GM15510 (cell line): ENCODE data around the gene GAS7.

Experiments used
- POLR2A ChIP-seq: IDR thresholded peaks from 3 replicates; pipeline ENCODE4 v1.6.1; 2011; ENCODE audit warnings: borderline replicate concordance; ENCODE audit not compliant: insufficient read length; ENCODE audit errors: extremely low read depth

The GAS7 gene

DNA sequence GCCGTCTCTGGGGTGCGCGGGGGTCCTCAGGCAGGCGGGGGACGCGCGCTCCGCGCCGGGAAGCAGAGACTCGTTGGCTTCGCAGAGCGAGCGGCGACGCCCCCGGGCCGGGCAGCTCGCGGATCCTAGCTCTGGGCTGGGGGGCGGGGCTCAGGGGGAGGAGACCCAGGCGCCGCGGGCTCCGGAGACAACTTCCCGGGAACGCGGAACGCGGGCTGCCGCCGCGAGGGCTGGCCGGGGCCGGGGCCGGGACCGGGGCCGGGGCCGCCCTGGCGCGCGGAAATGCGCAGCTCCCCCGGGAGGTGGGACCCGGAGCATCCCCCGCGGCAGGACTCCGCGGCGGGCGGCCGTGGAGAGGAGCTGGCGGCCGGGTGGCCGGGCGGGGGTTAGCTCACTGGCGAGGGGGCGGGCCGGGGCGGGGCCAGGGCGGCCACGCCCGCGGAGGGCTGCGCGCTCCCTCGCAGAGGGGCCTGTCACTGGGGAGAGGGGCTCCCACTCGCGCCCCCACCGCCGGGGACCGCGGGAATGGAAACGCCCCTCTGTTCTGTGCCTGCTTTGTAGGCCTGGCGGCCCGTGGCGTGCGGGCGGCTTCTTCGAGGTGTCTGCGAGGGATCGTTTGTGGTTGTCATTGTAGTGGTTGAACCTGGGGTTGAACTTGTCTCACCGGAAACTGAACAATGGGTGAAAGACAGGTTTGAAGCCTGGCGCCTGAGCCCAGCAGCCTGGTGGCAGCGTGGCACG is at the start of gene GAS7:
Gene GAS7, minus strand, starts transcription at position 98 of the 741 bp plus-strand sequence.
- TF ChIP-seq POLR2A, result no peak

DNA sequence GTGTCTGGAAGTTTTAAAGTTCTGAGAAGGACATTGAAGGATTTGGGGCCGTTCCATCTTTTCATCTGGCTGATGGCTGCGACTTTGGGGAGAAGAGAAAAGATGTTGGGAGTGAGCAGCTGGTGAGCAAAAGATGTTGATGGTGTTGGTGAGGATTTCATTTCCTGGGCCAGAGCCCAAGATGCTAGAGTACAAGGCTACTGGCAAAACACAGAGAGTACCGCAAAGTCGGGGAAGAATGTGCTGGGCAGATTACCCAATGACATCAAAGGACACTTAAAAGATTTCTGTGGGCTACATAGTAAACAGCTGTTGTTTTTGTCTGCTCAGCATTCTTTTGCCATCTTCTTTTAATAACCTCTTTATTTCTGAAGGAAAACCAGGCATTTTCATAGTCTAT is 49.4 kb upstream of the GAS7 start:
- no peak for TF ChIP-seq POLR2A

DNA sequence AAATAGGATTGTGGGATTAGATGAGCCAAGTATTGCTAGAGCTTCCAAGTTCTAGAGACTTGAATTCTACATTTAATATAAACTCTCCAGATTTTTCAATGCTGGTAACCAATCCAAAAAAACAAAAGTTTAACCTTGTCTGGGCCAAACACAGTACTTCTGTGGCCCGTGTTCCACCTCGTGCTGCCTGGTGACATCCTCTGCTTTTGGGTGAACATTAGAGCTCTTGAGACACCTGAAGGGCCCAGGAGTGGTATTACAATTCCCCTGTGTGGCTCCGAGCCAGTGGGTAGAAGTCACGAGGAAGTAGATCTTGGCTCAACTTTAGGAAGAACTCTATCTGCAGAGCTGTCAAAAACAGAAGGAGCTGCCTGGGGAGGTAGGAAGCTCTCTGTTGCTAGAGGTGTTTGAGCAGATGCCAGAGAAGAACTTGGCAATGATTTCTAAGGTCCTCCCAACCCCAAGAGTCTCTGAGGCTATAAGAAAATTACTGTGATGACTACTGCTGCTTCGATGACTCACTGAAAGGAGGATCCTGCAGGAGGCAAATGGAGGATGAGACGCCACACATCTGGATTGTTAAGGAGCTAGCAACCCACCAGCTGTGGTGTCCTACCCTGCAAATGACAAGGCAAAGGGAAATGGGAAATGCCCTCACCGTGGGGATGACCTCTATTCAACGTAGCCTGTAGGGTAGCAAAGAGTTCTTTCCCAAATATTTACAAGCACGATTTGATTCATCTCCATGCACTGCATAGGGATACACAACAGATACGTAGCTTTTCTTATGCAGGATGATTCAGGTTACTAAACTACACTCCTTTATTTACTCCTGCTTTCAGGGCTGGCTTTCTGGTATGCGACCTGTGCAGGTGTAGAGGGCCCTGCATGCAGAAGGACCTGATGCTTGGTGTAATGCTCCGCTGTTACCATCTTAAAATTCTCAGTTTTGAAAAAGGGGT is 45.8 kb upstream of the GAS7 start:
- no peak for TF ChIP-seq POLR2A

DNA sequence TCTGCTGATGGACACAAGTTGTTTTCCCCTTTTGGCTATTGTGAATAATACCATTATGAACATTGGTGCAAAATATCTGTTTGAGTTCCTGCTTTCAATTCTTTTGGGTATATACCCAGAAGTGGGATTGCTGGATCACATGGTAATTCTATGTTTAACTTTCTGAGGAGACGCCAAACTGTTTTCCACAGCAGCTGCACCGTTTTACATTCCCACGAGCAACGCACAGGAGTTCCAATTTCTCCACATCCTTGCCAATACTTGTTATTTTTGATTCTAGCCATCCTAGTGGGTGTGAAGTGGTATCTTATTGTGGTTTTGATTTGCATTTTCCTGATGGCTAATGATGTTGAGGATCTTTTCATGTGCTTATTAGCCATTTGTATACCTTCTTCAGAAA is 43.4 kb upstream of the GAS7 start:
- TF ChIP-seq POLR2A, result no peak

DNA sequence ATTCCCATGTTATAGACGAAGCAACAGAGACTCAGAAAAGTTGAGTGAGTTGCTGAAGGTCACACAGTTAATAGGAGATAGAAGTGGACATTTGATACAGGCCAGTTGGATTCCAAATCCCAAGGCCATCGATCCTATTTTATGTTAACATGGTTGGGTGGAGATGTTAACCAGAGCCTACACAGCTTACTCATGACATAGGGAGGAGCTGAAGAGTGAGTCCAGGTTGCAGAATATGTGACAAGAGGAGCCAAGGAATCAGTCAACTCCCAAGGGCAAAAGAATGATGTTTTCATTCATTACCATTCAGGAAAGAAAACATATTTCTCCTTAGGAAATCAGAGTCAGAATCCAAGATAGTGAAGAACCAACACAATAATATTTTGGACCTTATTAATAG is 40.3 kb upstream of the GAS7 start:
- no peak for TF ChIP-seq POLR2A

DNA sequence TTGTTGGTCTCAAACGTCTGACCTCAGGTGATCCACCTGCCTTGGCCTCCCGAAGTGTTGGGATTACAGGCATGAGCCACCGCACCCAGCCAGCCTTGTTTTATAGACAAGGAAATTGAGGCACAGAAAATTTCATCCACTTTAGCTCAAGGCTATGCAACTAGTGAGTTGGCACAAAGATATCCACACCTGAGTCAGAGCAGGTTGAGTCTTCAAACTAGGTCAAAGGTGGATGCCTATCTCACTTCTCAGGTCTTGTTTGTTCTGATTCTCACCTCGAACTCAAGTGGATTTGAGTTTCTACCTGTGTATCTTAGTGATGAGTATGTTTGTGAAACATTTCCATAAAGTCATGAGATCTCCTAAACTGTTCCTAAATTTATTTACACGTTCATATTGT is 35.6 kb upstream of the GAS7 start:
- no peak for TF ChIP-seq POLR2A

DNA sequence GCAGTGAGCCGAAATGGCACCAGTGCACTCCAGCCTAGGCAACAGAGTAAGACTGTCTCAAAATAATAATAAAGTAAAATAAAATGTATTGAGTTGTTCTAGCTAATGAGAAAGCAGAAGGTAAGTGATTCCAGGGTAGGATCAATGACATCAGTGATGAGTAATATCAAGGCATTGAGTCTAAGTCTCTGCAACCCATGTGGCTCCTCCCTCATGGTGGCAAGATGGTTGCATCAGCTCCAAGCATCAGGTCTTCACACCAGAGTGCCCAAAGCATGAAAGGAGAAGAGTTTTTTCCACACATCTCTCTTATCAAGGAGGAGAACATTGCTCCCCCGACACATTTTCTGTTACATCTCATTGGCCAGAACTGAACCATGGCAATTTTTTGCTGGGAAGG is 34.8 kb upstream of the GAS7 start:
- no peak for TF ChIP-seq POLR2A

DNA sequence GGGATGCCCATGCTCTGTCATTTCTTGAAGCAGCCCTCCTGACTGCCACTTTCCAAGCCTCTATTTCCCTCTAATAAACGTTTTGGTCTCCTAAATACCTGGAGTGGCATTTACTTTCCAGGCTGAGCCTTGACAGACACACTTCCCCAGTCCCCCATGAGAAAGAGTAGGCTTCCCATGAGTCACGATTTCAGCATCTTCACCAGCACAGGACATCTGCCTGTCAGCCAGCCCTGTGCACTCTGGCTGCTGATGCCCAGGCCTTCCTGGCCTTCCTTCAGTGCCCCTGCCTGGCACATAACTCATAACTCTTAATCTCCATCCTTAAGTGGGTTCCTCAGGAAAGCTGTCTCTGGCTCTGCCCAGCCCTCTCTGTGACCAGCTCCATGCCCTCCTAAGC is 30.8 kb upstream of the GAS7 start:
- TF ChIP-seq POLR2A, result no peak

DNA sequence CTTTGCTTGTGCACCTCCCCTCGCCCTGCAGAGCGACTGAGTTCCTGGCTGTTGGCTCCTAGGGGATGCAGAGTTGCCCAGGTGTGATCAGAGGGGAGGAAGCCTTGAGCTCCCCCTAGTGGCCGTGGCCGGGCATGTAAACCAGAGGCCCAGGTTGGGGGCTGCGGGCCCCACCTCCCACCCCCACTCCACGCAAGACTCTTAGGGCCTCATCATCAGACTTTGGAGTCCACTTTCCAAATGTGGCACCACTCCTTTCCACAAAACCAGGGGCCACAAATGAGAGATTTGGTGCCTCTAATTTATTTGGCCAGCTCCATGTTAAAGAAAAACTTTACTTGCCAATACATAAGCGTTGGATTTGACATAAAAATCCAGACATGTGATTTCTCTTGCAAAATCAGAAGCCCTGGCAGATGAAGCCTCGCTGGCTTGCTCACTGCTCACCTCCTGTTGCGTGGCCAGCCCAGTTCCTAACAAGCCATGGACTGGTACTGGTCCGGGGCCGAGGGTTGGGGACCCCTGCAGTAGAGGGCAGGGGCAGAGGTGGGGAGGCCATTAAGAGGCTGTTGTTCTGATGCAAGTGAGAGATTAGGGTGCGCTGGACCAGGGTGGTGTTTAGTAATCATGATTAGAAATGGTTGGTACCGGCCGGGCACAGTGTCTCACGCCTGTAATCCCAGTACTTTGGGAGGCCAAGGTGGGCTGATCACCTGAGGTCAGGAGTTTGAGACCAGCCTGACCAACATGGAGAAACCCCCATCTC is 28.7 kb upstream of the GAS7 start:
- TF ChIP-seq POLR2A, result no peak

DNA sequence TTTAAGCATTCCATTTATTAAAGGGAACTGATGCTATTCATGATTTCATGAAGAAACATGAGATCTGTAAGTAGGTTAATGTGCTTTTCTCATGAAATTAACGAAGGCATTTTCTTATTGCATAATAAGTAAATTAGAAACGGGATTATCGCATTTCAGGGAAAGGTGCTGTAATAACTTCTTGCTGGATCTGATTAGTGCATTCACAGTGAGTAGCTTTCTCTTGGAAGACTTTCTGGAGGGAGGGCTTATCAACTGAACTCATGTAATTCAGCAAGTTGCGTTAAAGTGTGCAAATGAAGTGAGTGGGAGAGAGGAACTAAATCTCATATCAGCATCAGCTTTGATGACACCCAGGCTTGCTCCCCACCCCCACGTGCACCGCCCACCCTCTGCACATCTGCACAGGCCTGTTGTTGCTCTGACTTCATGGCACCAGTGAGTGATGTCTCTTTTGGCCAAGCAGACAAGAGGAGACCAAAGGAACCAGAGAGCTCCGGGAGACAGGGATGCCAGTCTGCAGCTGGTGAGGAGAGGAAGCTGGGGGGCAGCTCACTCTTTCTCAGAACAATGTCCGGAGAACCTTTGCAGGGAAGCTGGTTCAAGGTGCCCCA is 26.3 kb upstream of the GAS7 start:
- no peak for TF ChIP-seq POLR2A

DNA sequence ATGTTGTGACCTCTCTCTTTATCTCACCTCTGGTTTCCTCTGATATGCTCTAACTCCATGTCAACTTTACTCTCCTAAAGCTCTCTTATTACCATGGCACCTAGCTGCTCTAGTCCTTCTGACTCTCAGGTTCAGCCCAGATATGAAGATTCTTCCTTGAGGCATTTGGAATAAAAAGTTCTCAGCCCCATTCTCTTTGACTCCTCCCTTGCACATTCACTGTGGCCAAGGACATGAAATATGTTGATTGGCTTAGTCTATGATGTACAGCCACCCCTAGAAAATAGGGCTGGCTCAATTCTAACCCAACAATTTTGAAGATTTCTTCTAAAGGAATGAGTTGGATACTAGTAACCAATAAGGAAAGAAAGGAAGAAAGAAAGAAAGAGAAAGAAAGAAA is 20.8 kb upstream of the GAS7 start:
- no peak for TF ChIP-seq POLR2A

DNA sequence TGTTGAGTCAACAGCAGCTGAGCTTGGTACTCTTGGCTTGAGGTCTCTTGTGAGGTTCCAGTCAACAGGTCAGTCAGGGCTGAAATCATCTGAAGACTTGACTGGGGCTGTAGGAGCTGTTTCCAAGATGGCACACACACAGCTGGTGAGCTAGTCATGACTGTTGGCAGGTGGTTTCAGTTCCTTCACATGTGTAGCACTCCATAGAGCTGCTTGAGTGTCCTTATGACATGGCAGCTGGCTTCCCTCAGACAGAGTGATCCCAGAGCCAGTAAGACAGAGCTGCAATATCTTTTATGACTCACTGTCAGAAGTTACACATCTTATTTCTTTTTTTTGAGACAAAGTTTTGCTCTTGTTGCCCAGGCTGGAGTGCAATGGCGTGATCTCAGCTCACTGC is 19.5 kb upstream of the GAS7 start:
- TF ChIP-seq POLR2A, result no peak

DNA sequence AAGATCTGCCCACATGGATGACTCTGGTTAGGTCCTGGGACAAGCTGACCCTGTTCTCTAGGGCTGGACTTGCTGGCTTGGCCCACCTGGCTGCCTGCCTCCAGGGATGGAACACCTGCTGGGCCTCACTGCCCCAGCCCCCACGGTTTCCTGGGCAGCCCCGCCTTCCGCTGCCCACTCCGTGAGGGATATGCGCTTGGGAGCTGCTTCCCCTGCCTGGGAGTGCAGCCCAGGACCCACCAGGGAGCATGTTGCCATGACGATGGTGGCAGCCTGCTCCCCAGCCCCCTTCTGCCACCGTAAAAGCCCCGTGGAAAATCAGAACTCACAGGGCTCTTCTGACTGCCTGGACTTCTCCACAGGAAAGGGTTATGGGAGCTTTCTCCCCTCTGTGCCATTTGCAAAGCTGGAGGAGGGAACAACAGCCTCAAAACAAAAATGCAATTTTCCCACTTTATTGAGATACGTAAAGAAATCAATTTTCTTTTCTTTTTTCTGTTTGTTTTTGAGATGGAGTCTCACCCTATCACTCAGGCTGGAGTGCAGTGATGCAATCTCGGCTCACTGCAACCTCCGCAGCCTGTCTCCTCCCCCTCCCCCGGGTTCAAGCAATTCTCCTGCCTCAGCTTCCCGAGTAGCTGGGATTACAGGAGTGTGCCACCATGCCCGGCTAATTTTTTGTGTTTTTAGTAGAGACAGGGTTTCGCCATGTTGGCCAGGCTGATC is 18.0 kb upstream of the GAS7 start:
- TF ChIP-seq POLR2A, result no peak

DNA sequence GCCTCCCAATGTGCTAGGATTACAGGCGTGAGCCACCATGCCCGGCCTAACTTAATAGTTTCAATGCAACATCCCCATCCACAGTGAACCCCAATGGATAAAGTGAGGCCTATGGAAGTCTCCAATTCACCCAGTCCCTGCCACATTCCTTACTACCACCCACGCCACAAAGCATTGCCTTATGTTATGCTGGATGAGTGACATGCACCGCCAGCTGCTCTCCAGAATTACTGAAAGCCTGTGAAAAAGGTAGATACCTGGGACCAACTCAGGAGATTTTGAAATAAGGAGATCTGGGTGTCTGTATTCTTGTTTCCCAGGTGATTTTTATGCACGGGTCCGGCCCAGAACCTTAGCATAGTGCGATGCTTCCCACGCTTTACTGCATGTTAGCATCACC is 16.9 kb upstream of the GAS7 start:
- no peak for TF ChIP-seq POLR2A
